Caco-2 (cell line): ENCODE measurements around the gene FOXN3. TPM values are rescaled to one million over a fixed set of nuclear protein-coding genes. Genes with fewer than 3 reads are reported as not detected.

Experiments used
- BruUV-seq: library from RNA; stranded (reverse); fragments of 400-500 nt; replicated peaks from 2 replicates; lab custom pipeline; 2021; lab: Mats Ljungman, UMichigan
- CTCF ChIA-PET: fragments of 300-600 bp; sonication (Branson Sonifier 250); formaldehyde crosslinking; loops from one replicate; lab custom pipeline; 2022; ENCODE audit warnings: antibody characterized with exemption; lab: Charles Lee
- POLR2A ChIA-PET: fragments of 300-600 bp; sonication (Branson Sonifier 250); formaldehyde crosslinking; loops from one replicate; lab custom pipeline; 2022; ENCODE audit warnings: antibody characterized with exemption; lab: Charles Lee
- DNase-seq, 2 experiments: peaks; one replicate each; pipeline versions ENCODE4 v3.0.0 to v3.0.0-alpha.2; 2020 to 2022
- H3K27me3 ChIP-seq: replicated peaks from 2 replicates; pipeline ENCODE4 v1.6.0; 2011; ENCODE audit warnings: low read length; ENCODE audit not compliant: control insufficient read depth, insufficient read depth
- H3K36me3 ChIP-seq: 2 replicates; pipeline ENCODE4 v1.5.1; 2011; ENCODE audit warnings: low read length; ENCODE audit not compliant: control insufficient read depth, insufficient read depth
- H3K4me1 ChIP-seq: fragments of 250-450 bp; sonication (Bioruptor Pico); 2 replicates; pipeline ENCODE4 v1.5.1; 2020; ENCODE audit warnings: mild to moderate bottlenecking
- H3K4me3 ChIP-seq: 2 replicates; pipeline ENCODE4 v1.5.1; 2011; ENCODE audit warnings: low read depth, mild to moderate bottlenecking, control low read depth, low read length
- H3K9me3 ChIP-seq: fragments of 250-450 bp; sonication (Bioruptor Pico); 2 replicates; pipeline ENCODE4 v1.5.1; 2020; ENCODE audit warnings: mild to moderate bottlenecking, moderate library complexity
- H3K27ac Mint-ChIP-seq: one replicate; pipeline ENCODE4 v1.8.0; 2022; ENCODE audit warnings: mixed read lengths; ENCODE audit not compliant: unreplicated experiment
- H3K27me3 Mint-ChIP-seq: one replicate; pipeline ENCODE4 v1.8.0; 2022; ENCODE audit warnings: mixed read lengths; ENCODE audit not compliant: insufficient read depth, unreplicated experiment
- H3K36me3 Mint-ChIP-seq: one replicate; pipeline ENCODE4 v1.8.0; 2022; ENCODE audit warnings: mild to moderate bottlenecking, mixed read lengths; ENCODE audit not compliant: insufficient read depth, unreplicated experiment
- H3K4me1 Mint-ChIP-seq: one replicate; pipeline ENCODE4 v1.8.0; 2022; ENCODE audit warnings: low read depth, mixed read lengths; ENCODE audit not compliant: unreplicated experiment
- H3K4me3 Mint-ChIP-seq: one replicate; pipeline ENCODE4 v1.8.0; 2022; ENCODE audit warnings: mild to moderate bottlenecking, moderate library complexity, mixed read lengths; ENCODE audit not compliant: unreplicated experiment
- H3K9me3 Mint-ChIP-seq: one replicate; pipeline ENCODE4 v1.8.0; 2022; ENCODE audit warnings: mixed read lengths; ENCODE audit not compliant: unreplicated experiment
- CTCF ChIP-seq, 2 experiments: fragments of 200-600 bp in 1 of 2; IDR thresholded peaks; 1 replicate in 1 of 2; 2 replicates in 1 of 2; pipeline versions ENCODE4 v1.5.1 to v1.8.0; 2011 to 2022; ENCODE audit warnings: antibody characterized with exemption in 1 of 2, control low read depth in 1 of 2, inconsistent platforms in 1 of 2, low read depth in 1 of 2, low read length in 1 of 2, mild to moderate bottlenecking in 1 of 2, moderate library complexity in 1 of 2; ENCODE audit not compliant: insufficient read depth in 1 of 2, severe bottlenecking in 1 of 2, unreplicated experiment in 1 of 2
- intact Hi-C: fragments of 100-400 bp; cut with micrococcal nuclease; formaldehyde crosslinking; loops from one replicate; pipeline ENCODE4 v1.10.0; 2022; ENCODE audit not compliant: unreplicated experiment
- total RNA-seq: library from RNA; stranded (reverse); gene quantifications from 2 replicates; pipeline ENCODE4 v1.2.3, GENCODE V29; 2022

FOXN3 gene
- total RNA-seq, 1 experiment from 2014 or later: 20.6 TPM

GRCh38 chr14:89308232-89308959, 108.6 kb downstream of the FOXN3 start:
- Mint-ChIP-seq H3K27ac (no peak overlapping the region), H3K4me1 (peaks cover 6% of the 10 kb centered on the region), H3K27me3 (no peaks in the 10 kb centered on the region), H3K4me3 (no peak overlapping the region), H3K36me3 (no peaks in the 10 kb centered on the region), H3K9me3 (no peaks in the 10 kb centered on the region)
- BruUV-seq: no TSS peak
- H3K27me3 ChIP-seq: no peaks in the 10 kb centered on the region
- ChIA-PET CTCF (interaction anchor here (1.3 kb wide), 1 partner anchor 28 kb away, joined by 5 read pairs; no protein-coding TSS in a partner anchor), POLR2A (no interaction called here)
- H3K36me3 ChIP-seq: no peaks in the 10 kb centered on the region
- H3K4me1 ChIP-seq: no peaks in the 10 kb centered on the region
- peak in 1 of 2 experiments; percentile 8 for DNase-seq
- H3K4me3 ChIP-seq: no peak overlapping the region
- H3K9me3 ChIP-seq: no peaks in the 10 kb centered on the region
- peak in 1 of 2 experiments; percentile 37 for TF ChIP-seq CTCF (IDR thresholded peaks at IDR 0.05; ENCODE audit: insufficient read depth in 1 of 2, low read depth in 1 of 2, low read length in 1 of 2, severe bottlenecking in 1 of 2, unreplicated experiment in 1 of 2)
- intact Hi-C loops: no loop called here

GRCh38 chr14:89307409-89307808, 109.6 kb downstream of the FOXN3 start:
- CTCF ChIA-PET: no interaction called here
- Histone ChIP-seq H3K4me1 (no peaks in the 10 kb centered on the region), H3K27me3 (no peaks in the 10 kb centered on the region), H3K9me3 (no peaks in the 10 kb centered on the region), H3K4me3 (no peak overlapping the region), H3K36me3 (0 out of 2 replicates have a peak, but pooled peaks cover 1% of the 10 kb centered on the region)
- DNase-seq: no peak
- Mint-ChIP-seq H3K4me1 (peaks cover 6% of the 10 kb centered on the region), H3K36me3 (no peaks in the 10 kb centered on the region), H3K27me3 (no peaks in the 10 kb centered on the region), H3K27ac (no peak overlapping the region), H3K9me3 (no peaks in the 10 kb centered on the region), H3K4me3 (no peak overlapping the region)
- BruUV-seq: no TSS peak
- intact Hi-C loops: no loop called here
- POLR2A ChIA-PET: no interaction called here
- no peak for TF ChIP-seq CTCF (IDR thresholded peaks at IDR 0.05; ENCODE audit: insufficient read depth in 1 of 2, low read depth in 1 of 2, low read length in 1 of 2, severe bottlenecking in 1 of 2, unreplicated experiment in 1 of 2)

GRCh38 chr14:89304972-89305703, 111.9 kb downstream of the FOXN3 start:
- no peaks in the 10 kb centered on the region for H3K9me3 ChIP-seq
- no peaks in the 10 kb centered on the region for H3K4me1 ChIP-seq
- ChIA-PET POLR2A (no interaction called here), CTCF (no interaction called here)
- 0 out of 2 replicates have a peak, but pooled peaks cover 1% of the 10 kb centered on the region for H3K36me3 ChIP-seq
- no peak for TF ChIP-seq CTCF (IDR thresholded peaks at IDR 0.05; ENCODE audit: insufficient read depth in 1 of 2, low read depth in 1 of 2, low read length in 1 of 2, severe bottlenecking in 1 of 2, unreplicated experiment in 1 of 2)
- no TSS peak for BruUV-seq
- no peak overlapping the region for H3K4me3 Mint-ChIP-seq
- no peaks in the 10 kb centered on the region for H3K9me3 Mint-ChIP-seq
- intact Hi-C loops: no loop called here
- H3K4me1 Mint-ChIP-seq: peaks cover 6% of the 10 kb centered on the region
- H3K36me3 Mint-ChIP-seq: peaks cover 5% of the 10 kb centered on the region
- no peaks in the 10 kb centered on the region for H3K27me3 Mint-ChIP-seq
- H3K27ac Mint-ChIP-seq: no peak overlapping the region
- no peak for DNase-seq
- no peak overlapping the region for H3K4me3 ChIP-seq
- H3K27me3 ChIP-seq: no peaks in the 10 kb centered on the region
